SK-N-SH (cell line): Measurements from ENCODE around the gene TMEM145. TPM values are rescaled to one million over a fixed set of nuclear protein-coding genes. Genes with fewer than 3 reads are reported as not detected.

ENCODE experiments used
- CTCF ChIA-PET: fragments of 300-600, 350-600 bp; formaldehyde crosslinking; extraction: SDS; loops from one replicate; lab custom pipeline; 2021; lab: Yijun Ruan, JAX
- POLR2A ChIA-PET: fragments of 350-600 bp; sonication (Branson Sonifier 250); formaldehyde crosslinking; extraction: SDS; loops from one replicate; lab custom pipeline; 2020; ENCODE audit warnings: antibody characterized with exemption, inconsistent platforms; lab: Yijun Ruan, JAX
- DNase-seq: peaks from one replicate; pipeline ENCODE4 v3.0.0; 2012
- H2AFZ ChIP-seq: fragments of 200-600 bp; sonication (generic); 2 replicates; pipeline ENCODE4 v1.8.1; 2016; ENCODE audit warnings: antibody characterized with exemption, mild to moderate bottlenecking, low read depth
- H3F3A ChIP-seq: fragments of 200-600 bp; sonication (generic); replicated peaks from 2 replicates; pipeline ENCODE3; 2016; ENCODE audit warnings: antibody characterized with exemption, mild to moderate bottlenecking; ENCODE audit not compliant: insufficient read depth
- H3K27ac ChIP-seq, 2 experiments: fragments of 200-500 bp in 1 of 2; fragments of 200-600 bp in 1 of 2; sonication (Bioruptor generic) in 1 of 2; sonication (generic), shearing (Covaris generic) in 1 of 2; 2 replicates each; pipeline versions ENCODE4 v1.5.1 to v1.6.1; 2014 to 2016; ENCODE audit warnings: low read depth in 2 of 2, inconsistent platforms in 1 of 2, low read length in 1 of 2, mild to moderate bottlenecking in 1 of 2, mixed read lengths in 1 of 2
- H3K27me3 ChIP-seq: fragments of 200-600 bp; sonication (generic), shearing (Covaris generic); 2 replicates; pipeline ENCODE4 v1.6.1; 2016; ENCODE audit warnings: mixed run types; ENCODE audit not compliant: insufficient read depth
- H3K36me3 ChIP-seq, 2 experiments: fragments of 200-500 bp in 1 of 2; fragments of 200-600 bp in 1 of 2; sonication (Bioruptor generic) in 1 of 2; sonication (generic) in 1 of 2; replicated peaks in 1 of 2; 2 replicates each; pipeline versions ENCODE3 to v1.5.1; 2014 to 2016; ENCODE audit warnings: low read length in 1 of 2, mild to moderate bottlenecking in 1 of 2; ENCODE audit not compliant: insufficient read depth in 2 of 2, control insufficient read depth in 1 of 2
- H3K4me1 ChIP-seq, 2 experiments: fragments of 200-500 bp in 1 of 2; fragments of 200-600 bp in 1 of 2; sonication (Bioruptor generic) in 1 of 2; sonication (generic), shearing (Covaris generic) in 1 of 2; 2 replicates each; pipeline versions ENCODE4 v1.5.1 to v1.6.1; 2014 to 2016; ENCODE audit warnings: low read depth in 1 of 2, low read length in 1 of 2, mixed run types in 1 of 2; ENCODE audit not compliant: insufficient read depth in 2 of 2, control insufficient read depth in 1 of 2
- H3K4me2 ChIP-seq: fragments of 200-600 bp; sonication (generic), shearing (Covaris generic); 2 replicates; pipeline ENCODE4 v1.6.1; 2017; ENCODE audit warnings: mixed run types
- H3K4me3 ChIP-seq, 2 experiments: fragments of 200-500 bp in 1 of 2; fragments of 200-600 bp in 1 of 2; sonication (Bioruptor generic) in 1 of 2; sonication (generic), shearing (Covaris generic) in 1 of 2; 2 replicates each; pipeline versions ENCODE4 v1.5.1 to v1.8.1; 2014 to 2016; ENCODE audit warnings: low read depth in 2 of 2, inconsistent platforms in 1 of 2, low read length in 1 of 2, mild to moderate bottlenecking in 1 of 2, mixed read lengths in 1 of 2, moderate library complexity in 1 of 2
- H3K79me2 ChIP-seq: fragments of 200-600 bp; sonication (generic); 2 replicates; pipeline ENCODE4 v1.8.1; 2017; ENCODE audit warnings: mild to moderate bottlenecking; ENCODE audit not compliant: insufficient read depth
- H3K9ac ChIP-seq: fragments of 200-600 bp; sonication (generic); 2 replicates; pipeline ENCODE4 v1.6.1; 2017; ENCODE audit warnings: mixed run types
- H3K9me2 ChIP-seq: fragments of 200-600 bp; sonication (generic); 2 replicates; pipeline ENCODE4 v1.6.1; 2017; ENCODE audit warnings: mixed run types
- H3K9me3 ChIP-seq: fragments of 200-600 bp; sonication (generic); 2 replicates; pipeline ENCODE4 v1.6.1; 2017; ENCODE audit warnings: mixed run types, mild to moderate bottlenecking, moderate library complexity
- H4K20me1 ChIP-seq: fragments of 200-600 bp; sonication (generic); 2 replicates; pipeline ENCODE4 v1.6.1; 2017; ENCODE audit warnings: mild to moderate bottlenecking, mixed run types; ENCODE audit not compliant: insufficient read depth
- CHD2 ChIP-seq: fragments of 150-350 bp; IDR thresholded peaks from 2 replicates; pipeline ENCODE4 v1.6.1; 2018; ENCODE audit warnings: low read length; ENCODE audit not compliant: partially characterized antibody
- ELF1 ChIP-seq: IDR thresholded peaks from 2 replicates; pipeline ENCODE4 v1.4.0; 2012
- EP300 ChIP-seq, 2 experiments: IDR thresholded peaks; 2 replicates each; pipeline versions ENCODE4 v1.4.0 to v1.6.1; 2012; ENCODE audit warnings: borderline replicate concordance in 1 of 2, low read depth in 1 of 2, low read length in 1 of 2
- FOXJ3 ChIP-seq: sonication (generic); formaldehyde crosslinking; IDR thresholded peaks from 2 replicates; pipeline ENCODE4 v1.5.1; 2020; ENCODE audit warnings: mild to moderate bottlenecking, missing genetic modification reagents
- FOXM1 ChIP-seq: IDR thresholded peaks from 2 replicates; pipeline ENCODE4 v1.4.0; 2012; ENCODE audit warnings: low read depth, mild to moderate bottlenecking
- GABPA ChIP-seq: IDR thresholded peaks from 2 replicates; pipeline ENCODE4 v1.4.0; 2012; ENCODE audit warnings: low read depth, mild to moderate bottlenecking
- GATA2 ChIP-seq: sonication (generic); formaldehyde crosslinking; IDR thresholded peaks from 2 replicates; pipeline ENCODE4 v1.5.0; 2020; ENCODE audit warnings: mild to moderate bottlenecking, missing genetic modification reagents
- IRF3 ChIP-seq: fragments of 150-350 bp; IDR thresholded peaks from 2 replicates; pipeline ENCODE4 v1.6.1; 2016; ENCODE audit warnings: mild to moderate bottlenecking, low read depth, low read length
- JUND ChIP-seq: IDR thresholded peaks from 2 replicates; pipeline ENCODE4 v1.4.0; 2012
- MEF2A ChIP-seq: IDR thresholded peaks from 2 replicates; pipeline ENCODE4 v1.4.0; 2012; ENCODE audit warnings: low read depth, borderline replicate concordance
- MXI1 ChIP-seq: IDR thresholded peaks from 2 replicates; pipeline ENCODE4 v1.6.1; 2012; ENCODE audit warnings: mild to moderate bottlenecking, low read depth, low read length, improper control_type of control experiment
- NFIC ChIP-seq: IDR thresholded peaks from 2 replicates; pipeline ENCODE4 v1.4.0; 2012; ENCODE audit warnings: borderline replicate concordance
- POLR2AphosphoS5 ChIP-seq: IDR thresholded peaks from 2 replicates; pipeline ENCODE4 v1.6.1; 2012; ENCODE audit warnings: low read depth, low read length
- RAD21 ChIP-seq: IDR thresholded peaks from 2 replicates; pipeline ENCODE4 v1.6.1; 2012; ENCODE audit warnings: mild to moderate bottlenecking, low read length
- RCOR1 ChIP-seq: fragments of 150-350 bp; IDR thresholded peaks from 2 replicates; pipeline ENCODE4 v1.6.1; 2017; ENCODE audit warnings: antibody characterized with exemption, low read length
- RFX5 ChIP-seq: IDR thresholded peaks from 2 replicates; pipeline ENCODE4 v1.6.1; 2012; ENCODE audit warnings: mild to moderate bottlenecking, improper control_type of control experiment, low read length
- RXRA ChIP-seq: IDR thresholded peaks from 2 replicates; pipeline ENCODE4 v1.4.0; 2012; ENCODE audit warnings: low read depth, mild to moderate bottlenecking, borderline replicate concordance
- SMC3 ChIP-seq: IDR thresholded peaks from 2 replicates; pipeline ENCODE4 v1.6.1; 2012; ENCODE audit warnings: low read depth, low read length, improper control_type of control experiment
- TCF12 ChIP-seq: IDR thresholded peaks from 2 replicates; pipeline ENCODE4 v1.4.0; 2012
- TEAD4 ChIP-seq: IDR thresholded peaks from 2 replicates; pipeline ENCODE4 v1.4.0; 2012; ENCODE audit warnings: mild to moderate bottlenecking, borderline replicate concordance; ENCODE audit not compliant: insufficient read depth
- USF1 ChIP-seq: IDR thresholded peaks from 2 replicates; pipeline ENCODE4 v1.4.0; 2012; ENCODE audit warnings: low read depth, borderline replicate concordance
- YY1 ChIP-seq: IDR thresholded peaks from 2 replicates; pipeline ENCODE4 v1.4.0; 2012; ENCODE audit warnings: low read depth, mild to moderate bottlenecking
- WGBS: methylation state at CpG from one replicate; pipeline ENCODE4 v1.1.6; 2017; ENCODE audit warnings: low lambda C conversion rate; 5-methylcytosine and 5-hydroxymethylcytosine counted together
- polyA plus RNA-seq, 3 experiments: library from polyadenylated mRNA; depleted of rRNA; stranded (reverse); fragments of >200 nt; gene quantifications; 2 replicates each; pipeline ENCODE4 v1.2.3, GENCODE V29; 2012
- TF ChIP-seq, protein P1 (sequence below): fragments of 200-600 bp; sonication (generic); IDR thresholded peaks from 2 replicates; pipeline ENCODE4 v1.6.1; 2017; ENCODE audit warnings: antibody characterized with exemption, mild to moderate bottlenecking, moderate library complexity
- TF ChIP-seq, protein P2 (sequence below): IDR thresholded peaks from 2 replicates; pipeline ENCODE4 v1.4.0; 2012; ENCODE audit warnings: low read depth, borderline replicate concordance

The TMEM145 gene
- polyA plus RNA-seq, 1 of the 3 experiments (the other 2 are of a cell fraction), result 2.0 TPM

DNA sequence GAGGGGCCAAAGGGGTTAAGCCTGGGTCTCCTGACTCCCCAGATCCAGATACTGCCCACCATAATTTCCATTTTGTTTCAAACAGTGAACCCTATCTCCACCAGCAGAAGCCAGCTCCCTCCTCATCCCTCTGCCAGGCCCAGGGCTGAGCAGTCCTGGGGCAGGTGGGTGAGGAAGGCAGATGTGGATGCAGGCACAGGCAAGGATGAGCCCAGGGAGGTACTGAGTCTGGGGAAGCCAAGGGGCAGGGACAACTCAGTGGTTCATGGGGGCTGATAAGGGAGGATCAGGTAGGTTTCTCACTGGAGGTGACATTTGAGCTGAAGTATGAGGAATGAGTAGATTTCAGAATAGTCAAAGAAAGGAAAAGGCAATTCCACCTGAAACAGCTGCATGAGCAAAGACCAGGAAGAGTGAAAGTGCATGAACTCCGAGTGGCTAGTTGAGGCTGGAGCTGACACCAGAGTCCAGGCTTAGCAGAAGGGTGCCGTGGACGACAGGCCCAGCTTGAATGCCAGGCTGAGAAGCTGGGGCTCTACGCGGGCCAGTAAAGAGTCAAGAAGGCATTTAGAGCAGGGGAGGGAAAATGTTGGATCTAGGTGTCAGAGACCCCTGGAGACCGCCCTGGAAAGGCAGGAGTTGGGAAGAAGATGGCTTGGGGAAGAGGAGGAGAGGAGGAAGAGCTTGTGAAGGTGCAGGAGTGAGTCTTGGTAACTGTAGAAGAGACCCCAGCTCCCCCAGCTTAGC, 33.8 kb upstream of the TMEM145 start (continued):
- TF ChIP-seq FOXM1 (no peak), RXRA (no peak)
- TF ChIP-seq, all 33 proteins: peak for 0

DNA sequence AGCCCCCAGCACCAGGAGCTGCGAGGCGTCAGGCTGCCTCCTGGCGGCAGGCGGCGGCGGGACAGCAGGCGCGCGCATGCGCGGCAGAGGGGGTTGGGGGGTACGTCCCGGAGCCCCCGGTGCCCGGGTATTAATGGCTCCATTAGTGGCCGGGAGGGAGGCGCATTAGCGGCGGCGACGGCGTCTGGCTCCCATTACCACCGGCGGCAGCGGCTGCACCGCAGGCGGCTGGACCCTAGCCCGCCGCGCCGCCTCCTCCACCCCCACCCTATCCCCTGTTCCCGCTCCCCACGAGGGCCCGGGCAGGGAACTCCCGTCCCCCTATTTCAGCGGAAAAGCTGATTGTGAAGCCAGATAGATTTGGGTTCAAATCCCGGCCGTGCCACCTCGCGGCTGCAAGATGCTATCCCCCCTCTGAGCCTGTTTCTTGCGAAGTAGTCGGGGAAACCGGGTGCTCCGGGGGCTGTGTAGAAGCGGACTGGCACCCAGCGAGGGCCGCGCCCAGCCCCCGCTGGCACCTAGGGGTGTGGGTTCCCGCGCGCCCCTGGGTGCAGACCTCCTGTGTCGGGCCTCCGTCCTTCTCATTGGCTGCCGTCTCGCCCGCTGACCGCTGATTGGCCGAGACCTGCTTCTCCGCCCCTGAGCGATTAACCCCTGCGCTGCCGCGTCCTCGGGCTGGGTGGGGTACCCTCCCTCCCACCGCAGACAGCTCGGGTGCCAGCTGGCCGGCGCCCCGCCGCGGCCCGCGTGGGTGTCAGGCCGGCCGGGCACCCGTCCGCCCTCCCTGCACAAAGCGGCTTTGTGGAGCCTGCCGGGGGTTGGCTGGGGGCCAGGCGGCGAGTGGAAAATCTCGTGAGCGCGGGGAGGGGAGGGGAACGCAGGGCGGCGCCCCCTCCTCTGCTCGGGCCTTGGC, 33.0 kb upstream of the TMEM145 start:
- H3K36me3 ChIP-seq, result peaks cover 5 to 8% of the 10 kb centered on the region in 2 experiments
- peaks cover 6% of the 10 kb centered on the region; the same call in 1 of the 2 replicates for H4K20me1 ChIP-seq
- peak; percentile 72; the same call in 1 of the 2 replicates for TF ChIP-seq RFX5
- TF ChIP-seq MEF2A, result no peak; the same call in 1 of the 2 replicates
- no peak for TF ChIP-seq GABPA
- no peak for TF ChIP-seq RXRA
- no peak for TF ChIP-seq JUND
- TF ChIP-seq EP300 (IDR thresholded peaks at IDR 0.05; ENCODE audit: borderline replicate concordance in 1 of 2, low read depth in 1 of 2, low read length in 1 of 2), result no peak; a peak in 2 of 4 replicates
- 0 out of 2 replicates have a peak, but pooled peaks have one; percentile 31 for TF ChIP-seq GATA2 (CRISPR knock-in tag)
- TF ChIP-seq NFIC, result peak; percentile 81
- TF ChIP-seq YY1, result no peak
- TF ChIP-seq, protein P1, sequence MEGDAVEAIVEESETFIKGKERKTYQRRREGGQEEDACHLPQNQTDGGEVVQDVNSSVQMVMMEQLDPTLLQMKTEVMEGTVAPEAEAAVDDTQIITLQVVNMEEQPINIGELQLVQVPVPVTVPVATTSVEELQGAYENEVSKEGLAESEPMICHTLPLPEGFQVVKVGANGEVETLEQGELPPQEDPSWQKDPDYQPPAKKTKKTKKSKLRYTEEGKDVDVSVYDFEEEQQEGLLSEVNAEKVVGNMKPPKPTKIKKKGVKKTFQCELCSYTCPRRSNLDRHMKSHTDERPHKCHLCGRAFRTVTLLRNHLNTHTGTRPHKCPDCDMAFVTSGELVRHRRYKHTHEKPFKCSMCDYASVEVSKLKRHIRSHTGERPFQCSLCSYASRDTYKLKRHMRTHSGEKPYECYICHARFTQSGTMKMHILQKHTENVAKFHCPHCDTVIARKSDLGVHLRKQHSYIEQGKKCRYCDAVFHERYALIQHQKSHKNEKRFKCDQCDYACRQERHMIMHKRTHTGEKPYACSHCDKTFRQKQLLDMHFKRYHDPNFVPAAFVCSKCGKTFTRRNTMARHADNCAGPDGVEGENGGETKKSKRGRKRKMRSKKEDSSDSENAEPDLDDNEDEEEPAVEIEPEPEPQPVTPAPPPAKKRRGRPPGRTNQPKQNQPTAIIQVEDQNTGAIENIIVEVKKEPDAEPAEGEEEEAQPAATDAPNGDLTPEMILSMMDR, result peak; percentile 89
- no peak for TF ChIP-seq TEAD4
- TF ChIP-seq IRF3, result peak; percentile 49
- peak; percentile 80 for TF ChIP-seq POLR2AphosphoS5
- TF ChIP-seq SMC3, result peak; percentile 73
- TF ChIP-seq USF1, result no peak
- peak; percentile 77 for TF ChIP-seq RAD21
- peak; percentile 42; the same call in 1 of the 2 replicates for TF ChIP-seq RCOR1
- TF ChIP-seq FOXJ3 (CRISPR knock-in tag), result no peak
- no peak for TF ChIP-seq ELF1
- TF ChIP-seq CHD2, result peak; percentile 37
- TF ChIP-seq TCF12, result peak; percentile 38; the same call in 1 of the 2 replicates
- TF ChIP-seq, protein P2, sequence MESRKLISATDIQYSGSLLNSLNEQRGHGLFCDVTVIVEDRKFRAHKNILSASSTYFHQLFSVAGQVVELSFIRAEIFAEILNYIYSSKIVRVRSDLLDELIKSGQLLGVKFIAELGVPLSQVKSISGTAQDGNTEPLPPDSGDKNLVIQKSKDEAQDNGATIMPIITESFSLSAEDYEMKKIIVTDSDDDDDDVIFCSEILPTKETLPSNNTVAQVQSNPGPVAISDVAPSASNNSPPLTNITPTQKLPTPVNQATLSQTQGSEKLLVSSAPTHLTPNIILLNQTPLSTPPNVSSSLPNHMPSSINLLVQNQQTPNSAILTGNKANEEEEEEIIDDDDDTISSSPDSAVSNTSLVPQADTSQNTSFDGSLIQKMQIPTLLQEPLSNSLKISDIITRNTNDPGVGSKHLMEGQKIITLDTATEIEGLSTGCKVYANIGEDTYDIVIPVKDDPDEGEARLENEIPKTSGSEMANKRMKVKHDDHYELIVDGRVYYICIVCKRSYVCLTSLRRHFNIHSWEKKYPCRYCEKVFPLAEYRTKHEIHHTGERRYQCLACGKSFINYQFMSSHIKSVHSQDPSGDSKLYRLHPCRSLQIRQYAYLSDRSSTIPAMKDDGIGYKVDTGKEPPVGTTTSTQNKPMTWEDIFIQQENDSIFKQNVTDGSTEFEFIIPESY, result no peak
- peak; percentile 27 for TF ChIP-seq MXI1

More for the DNA sequence above, 33.0 kb upstream of the TMEM145 start:
- peak overlapping the region; percentile 93 to 96 for H3K27ac ChIP-seq
- peak overlapping the region; percentile 83 for H3K9ac ChIP-seq
- H2AFZ ChIP-seq, result no peak overlapping the region; the same call in 1 of the 2 replicates
- POLR2A ChIA-PET, result interaction anchor here (0.7 to 4.2 kb wide), 6 partner anchors 10 to 36 kb away, joined by 3 to 35 read pairs (median 8); partner anchors contain the start of genes CIC, GSK3A, PAFAH1B3 and PRR19
- CTCF ChIA-PET, result interaction anchor here (0.6 to 7.1 kb wide), 29 partner anchors 8 to 281 kb away, joined by 3 to 205 read pairs (median 4); partner anchors contain the start of genes ERF, GSK3A, PAFAH1B3 and PRR19
- H3K9me2 ChIP-seq, result no peaks in the 10 kb centered on the region
- H3K79me2 ChIP-seq, result peaks cover 64% of the 10 kb centered on the region
- H3K4me1 ChIP-seq, result peaks cover 48 to 71% of the 10 kb centered on the region in 2 experiments
- no peaks in the 10 kb centered on the region for H3K9me3 ChIP-seq
- H3K4me3 ChIP-seq, result peak overlapping the region; percentile 69 to 80
- no peaks in the 10 kb centered on the region for H3K27me3 ChIP-seq
- H3K4me2 ChIP-seq, result peak overlapping the region; percentile 97
- peak; percentile 96 for DNase-seq
- 2% methylated on average over 19 of the region's 89 CpGs for WGBS
- H3F3A ChIP-seq, result peaks cover 53% of the 10 kb centered on the region
